Measurements from ENCODE around the gene BTBD1.

- TF ChIP-seq POLR2A (IDR thresholded peaks at IDR 0.05) (no peak), CTCF (IDR thresholded peaks at IDR 0.05) (no peak), EP300 (IDR thresholded peaks at IDR 0.05) (no peak)
These were observed 41.5 kb upstream of the BTBD1 start for GRCh38 chr15:83108266-83109219.
